ENCODE measurements around the gene UGT8. TPM values are rescaled to one million over a fixed set of nuclear protein-coding genes. Genes with fewer than 3 reads are reported as not detected.

UGT8 gene
- total RNA-seq (2022; extraction: Qiagen RNA extraction), result 0.10 to 0.25 TPM (median 0.12 TPM) in 5 replicates

GRCh38 chr4:114598191-114599121 lies at the start of gene UGT8:
Gene UGT8, plus strand, starts transcription at chr4:114598807. Its CDS starts 24,074 bp downstream, at chr4:114622881.

